Activated CD8-positive, alpha-beta T cell treated with anti-CD3 and anti-CD28 coated beads for 36 hours (primary cell): ENCODE results near the gene CMKLR1. TPM values are rescaled to one million over a fixed set of nuclear protein-coding genes. Genes with fewer than 3 reads are reported as not detected.

Experiments
- ATAC-seq: fragments of 200-7000 bp; cut with Tn5 transposase; one replicate; pipeline ENCODE4 v1.10.0; 2021; ENCODE audit warnings: mild to moderate bottlenecking, moderate library complexity
- CTCF ChIA-PET: fragments of 350-600 bp; sonication (Branson Sonifier 250); formaldehyde crosslinking; loops from one replicate; lab custom pipeline; 2021; ENCODE audit warnings: antibody characterized with exemption; lab: Charles Lee
- POLR2A ChIA-PET: fragments of 350-600 bp; sonication (Branson Sonifier 250); formaldehyde crosslinking; loops from one replicate; lab custom pipeline; 2021; ENCODE audit warnings: antibody characterized with exemption; lab: Charles Lee
- DNase-seq: peaks from one replicate; pipeline ENCODE4 v3.0.0-alpha.2; 2020
- H3K27ac Mint-ChIP-seq: one replicate; pipeline ENCODE4 v1.8.0; 2021; ENCODE audit warnings: mild to moderate bottlenecking, mixed read lengths
- H3K27me3 Mint-ChIP-seq: one replicate; pipeline ENCODE4 v1.8.0; 2021; ENCODE audit warnings: mixed read lengths
- H3K36me3 Mint-ChIP-seq: one replicate; pipeline ENCODE4 v1.8.0; 2021; ENCODE audit warnings: low read depth, mixed read lengths
- H3K4me1 Mint-ChIP-seq: one replicate; pipeline ENCODE4 v1.8.0; 2021; ENCODE audit warnings: low read depth, mixed read lengths
- H3K4me3 Mint-ChIP-seq: one replicate; pipeline ENCODE4 v1.8.0; 2021; ENCODE audit warnings: mild to moderate bottlenecking, moderate library complexity, mixed read lengths
- H3K9me3 Mint-ChIP-seq: one replicate; pipeline ENCODE4 v1.8.0; 2021; ENCODE audit warnings: mixed read lengths
- intact Hi-C: fragments of 100-400 bp; cut with micrococcal nuclease; formaldehyde crosslinking; loops from one replicate; pipeline ENCODE4 v1.10.0; 2022
- total RNA-seq, 2 experiments: library from RNA; stranded (reverse); gene quantifications; one replicate each; pipeline ENCODE4 v1.2.3, GENCODE V29; 2021
- TF ChIP-seq, protein P1 (sequence below): fragments of 200-600 bp; IDR thresholded peaks from one replicate; pipeline ENCODE4 v1.8.0; 2022; ENCODE audit warnings: antibody characterized with exemption, mild to moderate bottlenecking

CMKLR1 gene
- not detected for total RNA-seq

DNA sequence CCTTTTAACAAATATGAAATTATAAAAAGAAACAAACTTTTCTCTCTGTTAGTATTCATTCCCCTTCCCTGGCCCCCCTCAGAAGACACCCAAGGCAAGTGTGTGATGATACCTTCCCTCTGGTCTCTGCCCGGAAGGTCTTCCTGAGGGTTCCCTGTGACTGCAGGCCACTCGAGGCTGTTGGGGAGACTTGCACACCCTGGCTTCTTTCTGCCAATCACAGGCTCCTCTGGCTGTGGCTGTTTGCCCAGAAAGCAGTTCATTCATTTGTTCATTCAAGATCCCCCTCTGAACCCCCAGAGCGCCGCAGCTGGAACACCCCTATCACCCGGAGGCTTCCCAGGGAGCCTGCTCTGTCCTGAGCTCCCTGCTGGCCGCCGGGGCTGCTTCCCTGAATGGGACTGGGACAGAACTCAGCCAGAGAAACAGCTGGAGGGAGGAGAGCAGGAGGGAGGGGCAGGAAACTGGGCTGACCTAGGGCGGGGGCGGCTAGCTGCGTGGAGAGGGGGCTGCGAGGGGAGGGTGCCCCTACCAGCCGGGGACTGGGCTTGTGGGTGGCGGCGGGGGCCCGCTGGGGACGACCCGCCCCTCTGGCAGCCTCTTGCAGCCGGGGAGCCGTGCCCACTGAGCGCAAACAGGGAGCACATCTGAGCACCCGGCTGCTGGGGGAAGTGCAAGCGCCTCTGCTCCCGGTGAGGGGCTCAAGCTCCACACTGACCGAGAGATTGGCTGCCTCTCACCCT, at the start of gene CMKLR1:
Gene CMKLR1, minus strand, starts transcription at position 397 of the 743 bp plus-strand sequence. CDS start 45,720 bp downstream, outside the sequence.
- no peaks in the 10 kb centered on the region for H3K9me3 Mint-ChIP-seq
- H3K36me3 Mint-ChIP-seq: no peaks in the 10 kb centered on the region
- H3K27me3 Mint-ChIP-seq: peaks cover 10% of the 10 kb centered on the region
- no peak for DNase-seq
- ChIA-PET CTCF (no interaction called here), POLR2A (no interaction called here)
- H3K4me3 Mint-ChIP-seq: no peak within 1 kb of the TSS
- TF ChIP-seq, protein P1, sequence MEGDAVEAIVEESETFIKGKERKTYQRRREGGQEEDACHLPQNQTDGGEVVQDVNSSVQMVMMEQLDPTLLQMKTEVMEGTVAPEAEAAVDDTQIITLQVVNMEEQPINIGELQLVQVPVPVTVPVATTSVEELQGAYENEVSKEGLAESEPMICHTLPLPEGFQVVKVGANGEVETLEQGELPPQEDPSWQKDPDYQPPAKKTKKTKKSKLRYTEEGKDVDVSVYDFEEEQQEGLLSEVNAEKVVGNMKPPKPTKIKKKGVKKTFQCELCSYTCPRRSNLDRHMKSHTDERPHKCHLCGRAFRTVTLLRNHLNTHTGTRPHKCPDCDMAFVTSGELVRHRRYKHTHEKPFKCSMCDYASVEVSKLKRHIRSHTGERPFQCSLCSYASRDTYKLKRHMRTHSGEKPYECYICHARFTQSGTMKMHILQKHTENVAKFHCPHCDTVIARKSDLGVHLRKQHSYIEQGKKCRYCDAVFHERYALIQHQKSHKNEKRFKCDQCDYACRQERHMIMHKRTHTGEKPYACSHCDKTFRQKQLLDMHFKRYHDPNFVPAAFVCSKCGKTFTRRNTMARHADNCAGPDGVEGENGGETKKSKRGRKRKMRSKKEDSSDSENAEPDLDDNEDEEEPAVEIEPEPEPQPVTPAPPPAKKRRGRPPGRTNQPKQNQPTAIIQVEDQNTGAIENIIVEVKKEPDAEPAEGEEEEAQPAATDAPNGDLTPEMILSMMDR: no peak
- ATAC-seq: no peak
- H3K27ac Mint-ChIP-seq: no peak within 1 kb of the TSS
- peaks cover 21% of the 10 kb centered on the region for H3K4me1 Mint-ChIP-seq
- intact Hi-C loops: no loop called here

DNA sequence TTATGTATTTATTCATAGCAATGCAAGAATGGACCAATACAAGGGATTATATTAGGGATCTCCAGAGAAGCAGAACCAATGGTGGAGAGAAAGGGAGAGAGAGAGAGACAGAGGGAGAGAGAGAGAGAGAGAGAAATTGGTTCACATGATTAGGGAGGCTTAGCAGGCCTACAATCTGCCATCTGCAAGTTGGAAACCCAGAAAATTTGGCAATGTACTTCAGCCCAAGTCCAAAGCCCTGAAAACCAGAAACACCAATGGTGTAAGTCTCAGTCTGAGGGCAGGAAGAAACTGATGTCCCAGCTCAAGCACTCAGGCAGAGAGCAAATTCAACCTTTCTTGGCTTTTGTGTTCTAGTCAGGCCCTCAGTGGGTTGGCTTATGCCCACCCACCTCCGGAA, 48.7 kb upstream of the CMKLR1 start:
- peaks cover 7% of the 10 kb centered on the region for H3K27me3 Mint-ChIP-seq
- no peaks in the 10 kb centered on the region for H3K36me3 Mint-ChIP-seq
- H3K4me1 Mint-ChIP-seq: no peaks in the 10 kb centered on the region
- H3K4me3 Mint-ChIP-seq: no peak overlapping the region
- no peak overlapping the region for H3K27ac Mint-ChIP-seq
- intact Hi-C loops: no loop called here
- CTCF ChIA-PET: no interaction called here
- peaks cover 1% of the 10 kb centered on the region for H3K9me3 Mint-ChIP-seq
- TF ChIP-seq, protein P1: no peak
- DNase-seq (no peak), ATAC-seq (no peak)
- POLR2A ChIA-PET: no interaction called here

DNA sequence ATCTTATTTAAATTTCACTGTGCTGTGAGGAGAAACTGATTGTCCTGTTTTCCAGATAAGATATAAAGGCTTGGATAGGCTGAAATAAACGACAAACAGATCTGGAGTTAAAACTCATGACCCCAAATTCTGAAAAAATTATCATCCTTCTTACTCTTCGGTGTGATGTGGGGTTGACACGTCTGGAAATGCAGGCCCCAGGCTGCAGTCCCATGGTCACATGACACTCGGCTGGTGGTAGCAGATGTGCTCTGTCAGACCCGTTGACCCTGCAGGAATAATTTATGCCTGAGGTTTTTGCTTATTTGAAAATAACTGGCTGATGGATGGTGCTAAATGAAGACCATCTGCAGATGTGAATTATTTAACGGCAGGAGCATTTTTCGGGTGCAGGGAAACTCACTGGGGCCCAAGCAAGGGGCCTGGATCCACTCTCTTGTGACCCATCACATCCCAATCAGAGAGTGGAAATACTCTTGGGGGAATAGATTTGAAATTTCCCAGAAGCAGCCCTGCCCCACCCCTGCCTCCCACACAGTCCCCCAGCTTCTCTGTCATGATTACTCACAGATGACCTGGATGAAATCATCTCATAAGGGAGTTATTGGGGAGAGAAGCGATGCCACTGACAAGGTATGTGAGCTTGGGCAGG, 47.7 kb upstream of the CMKLR1 start:
- H3K27ac Mint-ChIP-seq: no peak overlapping the region

DNA sequence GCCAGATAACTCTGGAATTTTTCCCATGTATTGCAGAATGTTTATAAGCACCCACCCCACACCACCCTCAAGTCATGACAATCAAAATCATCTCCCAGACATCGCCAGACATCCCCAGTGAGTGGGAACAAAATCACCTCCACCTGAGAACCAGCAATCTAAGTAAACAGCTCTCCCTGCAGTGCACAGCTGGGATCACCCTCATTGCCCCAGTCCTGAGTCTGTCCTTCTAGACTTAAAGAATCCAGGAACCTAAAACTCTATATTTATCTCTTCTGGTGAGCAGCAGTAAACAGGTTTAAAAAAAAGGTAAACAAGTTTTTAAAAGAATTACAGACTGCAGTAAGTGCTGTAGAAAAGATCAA, 43.3 kb upstream of the CMKLR1 start:
- ATAC-seq: no peak
- H3K27ac Mint-ChIP-seq: no peak overlapping the region
- DNase-seq: no peak
- H3K9me3 Mint-ChIP-seq: peaks cover 10% of the 10 kb centered on the region
- ChIA-PET POLR2A (no interaction called here), CTCF (interaction anchor here (1.2 kb wide), 1 partner anchor 72 kb away, joined by 4 read pairs; no protein-coding TSS in a partner anchor)
- intact Hi-C loops: no loop called here
- peaks cover 6% of the 10 kb centered on the region for H3K27me3 Mint-ChIP-seq
- TF ChIP-seq, protein P1: no peak
- H3K4me3 Mint-ChIP-seq: no peak overlapping the region
- no peaks in the 10 kb centered on the region for H3K4me1 Mint-ChIP-seq
- H3K36me3 Mint-ChIP-seq: no peaks in the 10 kb centered on the region

More for the DNA sequence above, 47.7 kb upstream of the CMKLR1 start:
- ChIA-PET CTCF (no interaction called here), POLR2A (no interaction called here)
- intact Hi-C loops: no loop called here
- TF ChIP-seq, protein P1: no peak
- peaks cover 7% of the 10 kb centered on the region for H3K27me3 Mint-ChIP-seq
- no peak for DNase-seq
- H3K36me3 Mint-ChIP-seq: no peaks in the 10 kb centered on the region
- H3K4me3 Mint-ChIP-seq: no peak overlapping the region
- H3K4me1 Mint-ChIP-seq: no peaks in the 10 kb centered on the region
- H3K9me3 Mint-ChIP-seq: peaks cover 1% of the 10 kb centered on the region
- ATAC-seq: no peak
